Vagina (tissue), 2 donors: ENCODE results near the gene HEPHL1. TPM values are rescaled to one million over a fixed set of nuclear protein-coding genes. Genes with fewer than 3 reads are reported as not detected.

Source experiments
- DNase-seq, 2 donors: peaks; one replicate each; pipeline ENCODE4 v3.0.0-alpha.2; 2017; ENCODE audit errors: extremely low spot score in 2 of 2
- H3K27ac ChIP-seq: fragments of 200-600 bp; sonication (generic); one replicate; pipeline ENCODE4 v1.5.1; 2019
- H3K27me3 ChIP-seq: fragments of 200-600 bp; sonication (generic); one replicate; pipeline ENCODE4 v1.5.1; 2019
- H3K36me3 ChIP-seq, 2 donors: fragments of 200-600 bp; sonication (generic); one replicate each; pipeline ENCODE4 v1.5.1; 2017 to 2019
- H3K4me1 ChIP-seq: fragments of 200-600 bp; sonication (generic); one replicate; pipeline ENCODE4 v1.5.1; 2019
- H3K4me3 ChIP-seq, 2 donors: fragments of 200-600 bp; sonication (generic); 1 replicate in 1 of 2; 2 replicates in 1 of 2; pipeline ENCODE4 v1.5.1; 2016 to 2019
- H3K9me3 ChIP-seq: fragments of 200-600 bp; sonication (generic); one replicate; pipeline ENCODE4 v1.5.1; 2019
- POLR2A ChIP-seq, 2 donors: fragments of 450-650 bp; IDR thresholded peaks; one replicate each; pipeline ENCODE4 v1.6.1; 2017; ENCODE audit warnings: antibody characterized with exemption in 2 of 2, mild to moderate bottlenecking in 2 of 2, moderate library complexity in 2 of 2
- POLR2AphosphoS5 ChIP-seq, 2 donors: sonication (generic); formaldehyde crosslinking; IDR thresholded peaks; one replicate each; pipeline ENCODE4 v1.9.0; 2017; ENCODE audit warnings: antibody characterized with exemption in 2 of 2, mild to moderate bottlenecking in 2 of 2, low read depth in 1 of 2; ENCODE audit not compliant: insufficient read depth in 1 of 2
- intact Hi-C: fragments of 100-400 bp; cut with DNase I; formaldehyde crosslinking; loops from one replicate; pipeline ENCODE4 v1.15.1; 2023
- total RNA-seq: library from RNA; depleted of rRNA; stranded (reverse); fragments of >200 nt; gene quantifications from one replicate; pipeline ENCODE4 v1.2.3, GENCODE V29; 2016
- TF ChIP-seq, protein P1 (sequence below), 3 experiments: fragments of 450-650 bp in 2 of 3; fragments of 200-600 bp in 1 of 3; sonication (generic) in 1 of 3; IDR thresholded peaks; one replicate each; pipeline ENCODE4 v1.5.1; 2017 to 2019; ENCODE audit warnings: antibody characterized with exemption in 3 of 3, mild to moderate bottlenecking in 2 of 3, moderate library complexity in 2 of 3

HEPHL1 gene
- total RNA-seq, 1 donor from 2014 or later, result 1.7 TPM

DNA sequence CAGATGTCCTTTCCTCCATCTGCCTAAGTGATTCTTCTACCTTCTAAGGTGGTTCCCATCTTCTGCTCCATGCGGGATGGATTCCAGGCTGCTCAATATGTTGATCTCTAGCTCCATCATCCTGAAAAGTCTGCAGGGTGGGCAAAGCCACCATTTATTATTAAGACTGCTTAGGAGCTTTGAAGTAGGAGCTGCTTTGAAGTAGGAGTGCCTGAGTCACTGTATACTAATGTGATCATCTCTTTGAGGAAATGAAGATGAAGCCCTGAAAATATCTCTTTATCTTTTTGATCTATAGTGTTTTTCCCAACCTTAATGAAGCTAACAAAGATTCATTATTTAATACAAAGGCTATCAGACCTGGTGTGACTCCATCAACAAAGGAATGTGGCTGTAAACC is 13.1 kb downstream of the HEPHL1 start:
- no peak for DNase-seq
- intact Hi-C loops, result no loop called here
- TF ChIP-seq POLR2A (IDR thresholded peaks at IDR 0.05), result no peak
- TF ChIP-seq POLR2AphosphoS5 (IDR thresholded peaks at IDR 0.05; ENCODE audit: insufficient read depth in 1 of 2, low read depth in 1 of 2), result no peak
- TF ChIP-seq, protein P1, sequence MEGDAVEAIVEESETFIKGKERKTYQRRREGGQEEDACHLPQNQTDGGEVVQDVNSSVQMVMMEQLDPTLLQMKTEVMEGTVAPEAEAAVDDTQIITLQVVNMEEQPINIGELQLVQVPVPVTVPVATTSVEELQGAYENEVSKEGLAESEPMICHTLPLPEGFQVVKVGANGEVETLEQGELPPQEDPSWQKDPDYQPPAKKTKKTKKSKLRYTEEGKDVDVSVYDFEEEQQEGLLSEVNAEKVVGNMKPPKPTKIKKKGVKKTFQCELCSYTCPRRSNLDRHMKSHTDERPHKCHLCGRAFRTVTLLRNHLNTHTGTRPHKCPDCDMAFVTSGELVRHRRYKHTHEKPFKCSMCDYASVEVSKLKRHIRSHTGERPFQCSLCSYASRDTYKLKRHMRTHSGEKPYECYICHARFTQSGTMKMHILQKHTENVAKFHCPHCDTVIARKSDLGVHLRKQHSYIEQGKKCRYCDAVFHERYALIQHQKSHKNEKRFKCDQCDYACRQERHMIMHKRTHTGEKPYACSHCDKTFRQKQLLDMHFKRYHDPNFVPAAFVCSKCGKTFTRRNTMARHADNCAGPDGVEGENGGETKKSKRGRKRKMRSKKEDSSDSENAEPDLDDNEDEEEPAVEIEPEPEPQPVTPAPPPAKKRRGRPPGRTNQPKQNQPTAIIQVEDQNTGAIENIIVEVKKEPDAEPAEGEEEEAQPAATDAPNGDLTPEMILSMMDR (IDR thresholded peaks at IDR 0.05), result no peak
- Histone ChIP-seq H3K27ac (no peak overlapping the region), H3K27me3 (no peaks in the 10 kb centered on the region), H3K4me1 (no peaks in the 10 kb centered on the region), H3K36me3 (no peaks in the 10 kb centered on the region), H3K9me3 (no peaks in the 10 kb centered on the region), H3K4me3 (no peak overlapping the region)

DNA sequence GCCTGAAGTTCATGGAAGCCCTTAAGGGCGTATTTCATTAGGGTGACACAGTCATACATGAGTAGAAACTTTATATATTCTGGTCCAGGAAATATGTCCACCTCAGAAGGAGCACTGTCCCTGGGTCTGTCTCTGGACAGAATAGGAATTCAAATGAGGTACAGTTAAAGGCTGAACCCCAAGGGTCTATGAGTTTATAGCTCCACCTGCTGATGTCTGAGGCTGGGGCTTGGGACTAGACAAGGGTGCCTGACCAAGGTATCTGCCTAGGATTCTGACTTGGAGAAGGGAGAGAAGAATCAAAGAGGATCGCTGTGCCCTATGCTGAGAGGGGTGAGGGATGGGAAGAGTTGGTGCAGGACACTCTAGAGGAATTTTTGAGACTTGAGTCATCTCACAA is 14.9 kb downstream of the HEPHL1 start:
- TF ChIP-seq POLR2AphosphoS5 (IDR thresholded peaks at IDR 0.05; ENCODE audit: insufficient read depth in 1 of 2, low read depth in 1 of 2) (no peak), POLR2A (IDR thresholded peaks at IDR 0.05) (no peak)
- TF ChIP-seq, protein P1 (IDR thresholded peaks at IDR 0.05), result no peak
- H3K36me3 ChIP-seq, result no peaks in the 10 kb centered on the region
- H3K4me3 ChIP-seq, result no peak overlapping the region
- H3K4me1 ChIP-seq, result no peaks in the 10 kb centered on the region
- no peak for DNase-seq
- intact Hi-C loops, result no loop called here
- no peaks in the 10 kb centered on the region for H3K9me3 ChIP-seq
- no peaks in the 10 kb centered on the region for H3K27me3 ChIP-seq
- H3K27ac ChIP-seq, result no peak overlapping the region

DNA sequence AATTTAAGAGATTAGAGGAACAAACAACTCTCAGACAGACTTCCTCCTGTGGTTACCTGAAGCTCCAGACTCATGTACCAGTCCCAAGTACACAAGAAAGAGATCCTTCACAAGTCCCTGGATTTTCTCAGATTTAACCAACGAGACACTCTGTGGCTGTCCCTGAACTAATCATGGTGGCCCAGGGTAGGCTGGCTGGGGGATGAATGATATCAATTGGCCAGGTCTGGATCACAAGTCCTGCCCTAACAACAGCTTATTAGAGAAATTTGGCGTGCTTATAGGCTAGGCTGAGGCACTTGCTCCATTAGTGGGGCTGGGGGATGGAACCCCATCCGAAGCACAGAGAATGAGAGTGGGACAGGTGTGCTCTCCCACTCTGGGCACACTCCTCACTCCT is 22.1 kb downstream of the HEPHL1 start:
- intact Hi-C loops, result no loop called here
- Histone ChIP-seq H3K4me3 (no peak overlapping the region), H3K36me3 (no peaks in the 10 kb centered on the region), H3K4me1 (no peaks in the 10 kb centered on the region), H3K27ac (no peak overlapping the region), H3K27me3 (no peaks in the 10 kb centered on the region), H3K9me3 (no peaks in the 10 kb centered on the region)
- TF ChIP-seq POLR2AphosphoS5 (IDR thresholded peaks at IDR 0.05; ENCODE audit: insufficient read depth in 1 of 2, low read depth in 1 of 2), result no peak
- no peak for TF ChIP-seq POLR2A (IDR thresholded peaks at IDR 0.05)
- TF ChIP-seq, protein P1 (IDR thresholded peaks at IDR 0.05), result no peak
- DNase-seq, result peak in 1 of 2 donors; percentile 69

DNA sequence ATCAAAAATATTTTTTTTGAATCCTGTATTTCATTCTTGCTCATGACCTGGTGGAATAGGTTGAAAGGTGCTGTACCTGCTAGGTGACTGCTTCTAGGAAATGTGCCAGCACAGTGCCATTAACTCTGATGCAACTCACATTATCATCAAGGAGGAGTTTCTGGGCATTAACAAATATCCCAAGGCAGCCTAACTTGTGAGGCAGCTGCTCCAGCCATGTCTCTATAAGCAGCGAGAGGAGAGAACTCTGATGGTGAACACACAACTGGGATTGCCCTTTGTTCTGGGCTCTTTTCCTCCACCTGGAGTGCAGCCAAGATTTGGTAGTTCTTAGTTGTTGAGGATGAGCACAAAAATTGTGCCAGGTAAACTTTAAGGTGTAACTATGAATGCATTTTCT is 25.6 kb downstream of the HEPHL1 start:
- DNase-seq, result peak in 1 of 2 donors; percentile 60
- Histone ChIP-seq H3K36me3 (no peaks in the 10 kb centered on the region), H3K27ac (no peak overlapping the region), H3K4me3 (no peak overlapping the region), H3K4me1 (no peaks in the 10 kb centered on the region), H3K9me3 (no peaks in the 10 kb centered on the region), H3K27me3 (no peaks in the 10 kb centered on the region)
- intact Hi-C loops, result no loop called here
- TF ChIP-seq POLR2AphosphoS5 (IDR thresholded peaks at IDR 0.05; ENCODE audit: insufficient read depth in 1 of 2, low read depth in 1 of 2), result peak in 1 of 2 donors; percentile 45
- TF ChIP-seq, protein P1 (IDR thresholded peaks at IDR 0.05), result no peak

DNA sequence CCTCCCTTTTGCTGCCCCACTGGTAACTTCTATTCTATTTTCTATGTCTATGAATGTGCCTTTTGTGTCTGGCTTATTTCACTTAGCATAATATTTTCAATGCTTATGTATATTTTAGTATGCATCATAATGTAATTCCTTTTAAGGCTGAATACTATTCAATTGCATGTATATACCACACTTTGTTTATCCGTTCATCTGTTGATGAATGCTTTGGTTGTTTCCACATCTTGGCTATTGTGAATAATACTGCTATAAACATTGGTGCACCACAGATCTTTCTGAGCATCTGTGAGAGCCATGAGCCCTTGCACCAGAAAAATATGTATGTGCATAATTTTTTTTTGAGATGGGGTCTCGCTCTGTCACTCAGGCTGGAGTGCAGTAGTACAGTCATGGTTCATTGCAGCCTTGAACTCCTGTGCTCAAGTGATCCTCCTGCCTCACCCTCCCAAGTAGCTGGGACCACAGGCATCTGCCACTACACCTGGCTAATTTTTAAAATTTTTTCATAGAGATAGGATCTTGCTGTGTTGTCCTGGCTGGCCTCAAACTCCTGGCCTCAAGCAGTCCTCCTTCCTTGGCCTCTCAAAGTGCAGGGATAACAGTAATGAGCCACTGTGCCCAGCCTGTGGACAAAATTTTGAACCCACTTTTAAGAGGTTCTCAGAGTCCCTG is 27.0 kb downstream of the HEPHL1 start:
- no peak for DNase-seq
- no peaks in the 10 kb centered on the region for H3K36me3 ChIP-seq
- intact Hi-C loops, result no loop called here
- H3K27ac ChIP-seq, result no peak overlapping the region
- no peaks in the 10 kb centered on the region for H3K27me3 ChIP-seq
- no peaks in the 10 kb centered on the region for H3K4me1 ChIP-seq
- no peak overlapping the region for H3K4me3 ChIP-seq
- no peak for TF ChIP-seq POLR2A (IDR thresholded peaks at IDR 0.05)
- TF ChIP-seq, protein P1 (IDR thresholded peaks at IDR 0.05), result no peak
- TF ChIP-seq POLR2AphosphoS5 (IDR thresholded peaks at IDR 0.05; ENCODE audit: insufficient read depth in 1 of 2, low read depth in 1 of 2), result no peak
- no peaks in the 10 kb centered on the region for H3K9me3 ChIP-seq
